Heart left ventricle (tissue), 16 donors: ENCODE measurements around the gene NUP210. TPM values are rescaled to one million over a fixed set of nuclear protein-coding genes. Genes with fewer than 3 reads are reported as not detected.

ENCODE experiments used
- ATAC-seq, 4 donors: fragments of 200-7000 bp; cut with Tn5 transposase; one replicate each; pipeline ENCODE4 v1.9.1; 2020 to 2022; ENCODE audit warnings: moderate library complexity in 4 of 4, mild to moderate bottlenecking in 3 of 4, moderate number of reproducible peaks in 1 of 4
- DNase-seq, 5 donors: peaks; one replicate each; pipeline ENCODE4 v3.0.0-alpha.2; 2020
- H3K27ac ChIP-seq, 12 donors: fragments of 200-600 bp; sonication (generic) in 4 of 12; one replicate each; pipeline versions ENCODE4 v1.5.0 to v1.8.0; 2016 to 2022; ENCODE audit warnings: mild to moderate bottlenecking in 2 of 12
- H3K27me3 ChIP-seq, 9 donors: fragments of 200-600 bp; sonication (generic) in 2 of 9; one replicate each; pipeline versions ENCODE4 v1.5.1 to v1.8.0; 2016 to 2022; ENCODE audit warnings: mild to moderate bottlenecking in 3 of 9
- H3K36me3 ChIP-seq, 9 donors: fragments of 200-600 bp; sonication (generic) in 2 of 9; one replicate each; pipeline versions ENCODE4 v1.5.0 to v1.8.0; 2018 to 2022; ENCODE audit warnings: mild to moderate bottlenecking in 2 of 9
- H3K4me1 ChIP-seq, 12 donors: fragments of 200-600 bp; sonication (generic) in 4 of 12; one replicate each; pipeline versions ENCODE4 v1.5.0 to v1.8.0; 2016 to 2022; ENCODE audit warnings: mild to moderate bottlenecking in 3 of 12
- H3K4me3 ChIP-seq, 12 donors: fragments of 200-600 bp; sonication (generic) in 4 of 12; one replicate each; pipeline versions ENCODE4 v1.5.0 to v1.8.0; 2017 to 2022; ENCODE audit warnings: mild to moderate bottlenecking in 9 of 12, moderate library complexity in 4 of 12
- H3K9me3 ChIP-seq, 12 donors: fragments of 200-600 bp; sonication (generic) in 4 of 12; one replicate each; pipeline versions ENCODE4 v1.5.0 to v1.8.0; 2016 to 2022; ENCODE audit warnings: mild to moderate bottlenecking in 1 of 12
- CTCF ChIP-seq, 12 donors: fragments of 200-600 bp; sonication (generic) in 4 of 12; IDR thresholded peaks; one replicate each; pipeline versions ENCODE4 v1.5.0 to v1.8.0; 2018 to 2022; ENCODE audit warnings: antibody characterized with exemption in 12 of 12, mild to moderate bottlenecking in 5 of 12
- POLR2A ChIP-seq, 2 donors: fragments of 450-650 bp; IDR thresholded peaks; one replicate each; pipeline ENCODE4 v1.6.1; 2017; ENCODE audit warnings: antibody characterized with exemption in 2 of 2, mild to moderate bottlenecking in 2 of 2, moderate library complexity in 2 of 2
- WGBS, 4 donors: extraction: QIAGEN DNeasy Blood & Tissue Kit in 2 of 4; methylation state at CpG; one replicate each; pipeline versions ENCODE4 v1.1.5 to v1.1.7; 2013 to 2018; 5-methylcytosine and 5-hydroxymethylcytosine counted together
- intact Hi-C, 10 donors: fragments of 100-400 bp; cut with DNase I; formaldehyde crosslinking; loops; one replicate each; pipeline versions ENCODE4 v1.11.1 to v1.14.2; 2022
- polyA plus RNA-seq, 2 donors: library from polyadenylated mRNA; stranded (reverse); fragments of 200-250 nt; gene quantifications; one replicate each; pipeline ENCODE4 v1.2.3, GENCODE V29; 2013
- total RNA-seq, 9 donors: library from RNA; depleted of rRNA in 2 of 9; stranded (reverse); fragments of >200 nt in 2 of 9; fragmentation: NEBNext Ultra II Directional in 3 of 9; extraction: Animal tissue kit (Norgen Biotek cat#: 25700) in 3 of 9; gene quantifications; one replicate each; pipeline versions ENCODE4 v1.1.0 to v1.2.4, GENCODE V29; 2016 to 2023
- donor health status: ischemic (EF 13 %, LVEDD 7.1; RV severe dilation, severe dysfunction).
- donor health status: healthy with polysubstance abuse.
- donor health status: DM: no; HTN: yes; CAD: no.
- donor health status: DM: no; HTN: no; CAD: no.
- donor health status: ischemic (EF 25% LVEDD 6.9; RV normal size, moderate dysfunction).
- donor health status: ischemic (EF 25% LVEDD 5.7; RV mildly dilated, moderate dysfunction).
- donor health status: healthy.
- donor health status: DM: yes; HTN: yes; CAD: no.
- donor health status: ischemic (EF 35%, LVEDD 5.7; RV mildly dilated, moderate dysfunction).
- donor health status: nonischemic (EF 11% LVEDD 7.7; RV severe dilation, severe dysfunction).
- donor health status: DM: yes; HTN: yes; CAD: no.
- donor health status: PGD.
- donor health status: ischemic (EF 29% LVEDD 5.4; RV normal size, mild dysfunction).
- donor health status: nonischemic (EF 23%, LVEDD 6.1; RV moderate dilation, normal function).

Gene NUP210
- total and polyA plus RNA-seq, 11 donors: 1.3 to 9.7 (median 2.6) TPM

- Histone ChIP-seq H3K27me3 (no peaks in the 10 kb centered on the region), H3K9me3 (no peaks in the 10 kb centered on the region), H3K36me3 (peaks cover 0 to 77% (median 0%) of the 10 kb centered on the region in 9 donors), H3K27ac (no peak overlapping the region), H3K4me3 (no peak overlapping the region), H3K4me1 (no peaks in the 10 kb centered on the region)
- TF ChIP-seq POLR2A (IDR thresholded peaks at IDR 0.05) (no peak), CTCF (IDR thresholded peaks at IDR 0.05) (no peak)
- intact Hi-C loops: no loop called here
- no peak for ATAC-seq
- 87 to 91% (median 88%) methylated on average over 12 to 13 of the region's 13 CpGs for WGBS, 4 donors
- DNase-seq: no peak
Measured at GRCh38 chr3:13388816-13389215, 31.3 kb downstream of the NUP210 start.

GRCh38 chr3:13385373-13385965, 34.7 kb downstream of the NUP210 start:
- ATAC-seq (no peak), DNase-seq (no peak)
- no peaks in the 10 kb centered on the region for H3K4me1 ChIP-seq
- H3K27ac ChIP-seq: no peak overlapping the region
- no peaks in the 10 kb centered on the region for H3K9me3 ChIP-seq
- WGBS, 4 donors: 58 to 94% (median 76%) methylated on average over 3 of the region's 3 CpGs
- H3K27me3 ChIP-seq: no peaks in the 10 kb centered on the region
- H3K36me3 ChIP-seq: peaks cover 0 to 66% (median 0%) of the 10 kb centered on the region in 9 donors
- H3K4me3 ChIP-seq: no peak overlapping the region
- TF ChIP-seq CTCF (IDR thresholded peaks at IDR 0.05) (no peak), POLR2A (IDR thresholded peaks at IDR 0.05) (no peak)
- intact Hi-C loops: no loop called here

- peaks cover 0 to 45% (median 0%) of the 10 kb centered on the region in 9 donors for H3K36me3 ChIP-seq
Measured at GRCh38 chr3:13380971-13381370, 39.2 kb downstream of the NUP210 start.

More at GRCh38 chr3:13380971-13381370, 39.2 kb downstream of the NUP210 start:
- TF ChIP-seq CTCF (IDR thresholded peaks at IDR 0.05) (no peak), POLR2A (IDR thresholded peaks at IDR 0.05) (no peak)
- peaks cover 0 to 16% (median 12%) of the 10 kb centered on the region in 12 donors for H3K4me1 ChIP-seq
- H3K27ac ChIP-seq: no peak overlapping the region
- H3K4me3 ChIP-seq: no peak overlapping the region
- DNase-seq: no peak
- no peaks in the 10 kb centered on the region for H3K27me3 ChIP-seq
- ATAC-seq: no peak
- intact Hi-C loops: no loop called here
- H3K9me3 ChIP-seq: no peaks in the 10 kb centered on the region
